Fibroblast of the aortic adventitia (primary cell): Measurements from ENCODE around the gene WASHC4. TPM values are rescaled to one million over a fixed set of nuclear protein-coding genes. Genes with fewer than 3 reads are reported as not detected.
"Not testable (repeated sequence)": the region's sequence is repeated elsewhere in the genome, so short reads cannot be mapped to it uniquely, and the experiment has no call there.

Experiments used
- DNase-seq: peaks from one replicate; pipeline ENCODE4 v3.0.0-alpha.2; 2010; ENCODE audit warnings: low read depth
- H3K4me3 ChIP-seq: 2 replicates; pipeline ENCODE4 v1.5.1; 2011; ENCODE audit warnings: low read depth, mild to moderate bottlenecking, control low read depth, low read length, moderate library complexity
- total RNA-seq: library from RNA; depleted of rRNA; stranded (reverse); fragments of >200 nt; gene quantifications from 2 replicates; pipeline ENCODE4 v1.2.3, GENCODE V29; 2012; ENCODE audit warnings: low replicate concordance
- TF ChIP-seq, protein P1 (sequence below): IDR thresholded peaks from 2 replicates; pipeline ENCODE4 v1.5.1; 2011; ENCODE audit warnings: mild to moderate bottlenecking, low read length, control low read depth, inconsistent platforms; ENCODE audit not compliant: insufficient read depth

The WASHC4 gene
- total RNA-seq, 1 donor: 102 TPM

DNA sequence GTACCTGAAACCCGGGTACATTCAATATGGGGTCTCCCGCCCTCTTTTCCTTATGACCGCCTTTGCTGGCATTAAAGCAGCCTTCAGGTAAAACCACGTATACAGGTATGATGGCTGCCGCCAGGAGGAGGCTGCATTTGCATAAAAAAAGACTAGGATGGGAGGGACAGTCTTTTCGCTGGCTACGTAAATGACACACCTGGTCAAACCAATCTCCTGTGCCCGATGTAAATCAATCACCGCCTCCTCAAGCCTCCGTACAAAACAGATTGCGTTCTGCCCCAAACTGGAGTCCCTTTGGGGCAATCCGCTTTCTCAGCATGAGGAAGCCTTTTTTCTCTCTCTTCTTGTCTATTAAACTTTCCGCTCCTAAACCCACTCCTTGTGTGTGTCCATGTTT, 15.2 kb upstream of the WASHC4 start:
- no peak overlapping the region for H3K4me3 ChIP-seq
- TF ChIP-seq, protein P1, sequence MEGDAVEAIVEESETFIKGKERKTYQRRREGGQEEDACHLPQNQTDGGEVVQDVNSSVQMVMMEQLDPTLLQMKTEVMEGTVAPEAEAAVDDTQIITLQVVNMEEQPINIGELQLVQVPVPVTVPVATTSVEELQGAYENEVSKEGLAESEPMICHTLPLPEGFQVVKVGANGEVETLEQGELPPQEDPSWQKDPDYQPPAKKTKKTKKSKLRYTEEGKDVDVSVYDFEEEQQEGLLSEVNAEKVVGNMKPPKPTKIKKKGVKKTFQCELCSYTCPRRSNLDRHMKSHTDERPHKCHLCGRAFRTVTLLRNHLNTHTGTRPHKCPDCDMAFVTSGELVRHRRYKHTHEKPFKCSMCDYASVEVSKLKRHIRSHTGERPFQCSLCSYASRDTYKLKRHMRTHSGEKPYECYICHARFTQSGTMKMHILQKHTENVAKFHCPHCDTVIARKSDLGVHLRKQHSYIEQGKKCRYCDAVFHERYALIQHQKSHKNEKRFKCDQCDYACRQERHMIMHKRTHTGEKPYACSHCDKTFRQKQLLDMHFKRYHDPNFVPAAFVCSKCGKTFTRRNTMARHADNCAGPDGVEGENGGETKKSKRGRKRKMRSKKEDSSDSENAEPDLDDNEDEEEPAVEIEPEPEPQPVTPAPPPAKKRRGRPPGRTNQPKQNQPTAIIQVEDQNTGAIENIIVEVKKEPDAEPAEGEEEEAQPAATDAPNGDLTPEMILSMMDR: no peak
- DNase-seq: no peak

DNA sequence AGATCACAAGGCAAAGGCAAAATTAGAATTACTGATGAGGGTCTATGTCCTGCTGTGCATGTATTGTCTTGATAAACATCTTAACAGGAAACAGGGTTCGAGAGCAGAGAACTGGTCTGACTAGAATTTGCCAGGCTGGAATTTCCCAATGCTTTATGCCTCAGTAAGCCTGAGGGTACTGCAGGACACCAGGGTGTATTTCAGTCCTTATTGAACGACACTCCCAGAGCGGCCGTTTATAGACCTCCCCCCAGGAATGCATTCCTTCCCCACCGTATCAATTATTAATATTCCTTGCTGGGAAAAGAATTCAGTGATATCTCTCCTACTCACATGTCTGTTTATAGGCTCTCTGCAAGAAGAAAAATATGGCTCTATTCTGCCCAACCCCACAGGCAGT, 12.2 kb upstream of the WASHC4 start:
- not testable (repeated sequence) for DNase-seq, H3K4me3 ChIP-seq

DNA sequence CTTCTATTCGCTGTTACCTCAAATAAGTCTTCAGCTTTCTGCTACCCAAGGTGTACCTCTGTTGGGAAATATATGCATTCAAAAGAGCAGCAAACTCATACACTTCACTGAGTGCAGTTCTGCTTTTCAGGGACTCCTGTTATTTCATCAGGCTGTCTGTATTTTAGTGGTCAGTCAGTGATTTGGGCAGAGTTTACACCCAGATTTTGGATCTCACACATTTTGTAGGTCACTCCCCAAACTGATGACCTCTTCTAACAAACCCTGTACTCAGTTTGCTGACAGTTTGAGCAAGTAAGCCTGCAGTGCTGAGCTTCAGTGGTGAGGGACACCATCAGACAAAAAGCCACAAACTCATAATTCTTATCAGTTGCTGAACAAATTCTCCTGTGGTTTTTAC, 8.2 kb upstream of the WASHC4 start:
- TF ChIP-seq, protein P1: no peak
- no peak overlapping the region for H3K4me3 ChIP-seq
- no peak for DNase-seq

DNA sequence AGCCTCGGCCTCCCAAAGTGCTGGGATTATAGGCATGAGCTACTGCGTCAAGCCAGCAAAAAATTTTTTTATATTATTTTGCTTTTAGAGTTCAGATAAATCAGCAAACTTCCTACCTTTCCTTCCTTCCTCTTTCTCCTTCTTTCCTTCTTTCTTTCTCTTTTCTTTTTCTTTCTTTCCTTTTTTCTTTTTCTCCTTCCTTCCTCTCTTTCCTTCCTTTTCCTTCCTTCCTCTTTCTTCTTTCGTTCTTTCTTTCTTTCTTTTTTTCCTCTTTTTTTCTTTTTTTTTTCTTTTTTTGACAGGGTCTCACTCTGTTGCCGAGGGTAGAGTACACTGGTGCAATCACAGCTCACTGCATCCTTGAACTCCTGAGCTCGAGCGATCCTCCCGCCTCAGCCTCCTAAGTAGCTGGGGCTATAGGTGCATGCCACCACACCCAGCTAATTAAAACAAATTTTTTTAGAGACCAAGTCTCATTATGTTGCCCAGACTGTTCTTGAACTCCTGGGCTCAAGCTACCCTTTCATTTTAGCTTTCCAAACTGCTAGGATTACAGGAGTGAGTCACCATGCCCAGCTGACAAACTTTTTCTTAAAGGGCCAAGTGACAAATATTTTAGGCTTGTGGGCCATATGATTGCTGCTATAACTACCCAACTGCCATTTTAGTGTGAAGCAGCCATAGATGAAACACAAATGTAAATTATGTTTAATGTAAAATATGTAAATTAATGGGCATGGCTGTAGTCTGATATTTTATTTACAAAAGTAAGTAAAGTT, 7.1 kb upstream of the WASHC4 start:
- H3K4me3 ChIP-seq: no peak overlapping the region
- TF ChIP-seq, protein P1: no peak

DNA sequence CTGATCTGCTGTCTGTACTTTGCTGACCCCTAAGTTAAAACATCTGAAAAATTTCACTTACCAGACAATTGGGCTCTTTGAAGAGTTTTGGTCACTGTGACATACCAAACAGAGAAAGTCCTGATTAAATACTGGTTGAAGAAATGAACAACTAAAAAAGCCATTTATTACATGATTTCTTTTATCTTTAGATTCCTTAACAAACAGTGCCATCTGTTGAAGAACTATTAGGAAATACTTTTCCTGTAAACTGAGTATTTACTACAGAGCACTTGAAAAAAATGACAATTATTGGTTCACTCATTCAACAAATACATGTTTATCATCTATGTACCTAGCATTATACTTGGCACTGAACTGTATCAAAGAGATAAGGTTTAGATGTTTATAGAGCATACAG, 6.5 kb upstream of the WASHC4 start:
- peak; percentile 66 for DNase-seq
- TF ChIP-seq, protein P1: no peak
- H3K4me3 ChIP-seq: no peak overlapping the region

More for the DNA sequence above, 7.1 kb upstream of the WASHC4 start:
- DNase-seq: peak; percentile 77

DNA sequence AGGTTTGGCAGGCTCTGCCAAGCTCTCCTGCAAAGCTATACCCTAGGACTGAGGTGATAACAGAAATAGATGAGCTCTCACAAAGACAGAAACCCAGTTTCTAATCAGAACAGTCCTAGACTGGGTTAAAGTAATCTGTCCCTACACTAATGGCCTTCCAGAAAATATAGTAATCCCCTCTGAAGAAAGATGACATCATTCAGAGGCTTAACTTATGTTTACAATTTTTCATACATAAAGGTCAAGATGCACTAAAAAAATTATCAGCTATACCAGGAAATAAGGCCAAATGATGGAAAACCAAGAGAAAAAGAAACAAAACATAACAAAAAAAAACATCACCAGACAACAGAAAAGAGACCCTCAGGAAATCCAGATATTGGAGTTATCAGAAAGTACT, 4.9 kb upstream of the WASHC4 start:
- TF ChIP-seq, protein P1: no peak
- no peak overlapping the region for H3K4me3 ChIP-seq
- no peak for DNase-seq

DNA sequence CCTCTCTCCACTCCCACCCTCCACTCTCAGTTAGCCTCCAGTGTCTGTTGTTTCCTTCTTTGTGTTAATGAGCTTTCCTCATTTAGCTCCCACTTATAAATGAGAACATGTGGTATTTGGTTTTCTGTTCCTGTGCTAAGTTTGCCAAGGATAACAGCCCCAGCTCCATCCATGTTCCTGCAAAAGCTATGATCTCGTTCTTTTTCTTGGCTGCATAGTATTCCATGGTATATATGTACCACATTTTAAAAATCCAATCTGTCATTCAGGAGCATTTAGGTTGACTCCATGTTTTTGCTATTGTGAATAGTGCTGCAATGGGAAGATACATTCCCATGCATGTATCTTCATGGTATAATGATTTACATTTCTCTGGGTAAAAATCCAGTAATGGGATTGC, 2.8 kb upstream of the WASHC4 start:
- no peak overlapping the region for H3K4me3 ChIP-seq
- TF ChIP-seq, protein P1: no peak
- no peak for DNase-seq
